ENCODE measurements around the gene IL4. TPM values are rescaled to one million over a fixed set of nuclear protein-coding genes. Genes with fewer than 3 reads are reported as not detected.

The IL4 gene
- total and polyA plus RNA-seq, 2 donors from 2014 or later, result not detected

DNA sequence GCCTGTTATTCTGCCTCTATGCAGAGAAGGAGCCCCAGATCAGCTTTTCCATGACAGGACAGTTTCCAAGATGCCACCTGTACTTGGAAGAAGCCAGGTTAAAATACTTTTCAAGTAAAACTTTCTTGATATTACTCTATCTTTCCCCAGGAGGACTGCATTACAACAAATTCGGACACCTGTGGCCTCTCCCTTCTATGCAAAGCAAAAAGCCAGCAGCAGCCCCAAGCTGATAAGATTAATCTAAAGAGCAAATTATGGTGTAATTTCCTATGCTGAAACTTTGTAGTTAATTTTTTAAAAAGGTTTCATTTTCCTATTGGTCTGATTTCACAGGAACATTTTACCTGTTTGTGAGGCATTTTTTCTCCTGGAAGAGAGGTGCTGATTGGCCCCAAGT, 301 bp upstream of the IL4 start:
- no peak for FAIRE-seq
- H3K27ac ChIP-seq (ENCODE audit: low read depth in 2 of 2, low read length in 2 of 2), result no peak overlapping the region

DNA sequence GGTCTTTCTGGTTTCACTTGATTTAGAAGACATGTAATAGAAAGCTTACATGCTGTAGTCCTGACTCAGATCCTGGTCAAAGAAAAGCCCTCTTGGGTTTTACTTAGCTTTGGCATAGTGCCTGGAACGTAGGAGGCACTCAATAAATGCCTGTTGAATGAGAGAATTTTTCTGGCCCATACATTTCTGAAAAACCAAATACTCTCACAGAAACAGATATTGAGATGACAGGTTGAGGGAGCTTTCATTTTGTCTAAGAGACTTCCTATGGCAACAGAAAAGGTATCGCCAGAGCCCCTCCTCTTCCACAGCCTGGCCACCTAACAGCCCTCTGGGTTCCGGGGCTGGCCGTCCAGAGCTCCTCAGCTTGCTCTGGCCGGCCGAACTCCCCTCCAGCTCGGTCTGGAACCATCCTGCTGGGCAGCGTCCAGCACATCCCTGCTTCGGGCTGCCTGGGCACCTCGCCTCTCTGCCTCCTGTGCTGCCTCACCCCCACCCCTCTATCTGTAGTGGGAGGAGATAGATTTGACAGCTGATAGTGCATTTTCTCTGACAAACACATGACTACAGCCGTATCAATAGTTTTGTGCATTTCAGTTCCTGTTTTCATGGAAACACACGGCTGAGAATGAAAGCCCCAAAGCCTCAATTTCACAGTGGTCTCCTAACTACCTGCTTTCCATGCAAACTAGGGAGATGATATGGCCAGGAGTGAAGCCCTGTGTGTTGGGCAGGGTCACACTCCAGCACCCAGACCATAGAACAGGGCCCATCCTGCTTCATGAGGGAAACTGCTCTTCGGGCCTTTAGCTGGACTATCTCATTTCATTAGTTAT, 1.1 kb downstream of the IL4 start:
- intact Hi-C loops (cut with DNase I), result no loop called here
- DNase-seq (no peak), FAIRE-seq (no peak)
- TF ChIP-seq, protein P1, sequence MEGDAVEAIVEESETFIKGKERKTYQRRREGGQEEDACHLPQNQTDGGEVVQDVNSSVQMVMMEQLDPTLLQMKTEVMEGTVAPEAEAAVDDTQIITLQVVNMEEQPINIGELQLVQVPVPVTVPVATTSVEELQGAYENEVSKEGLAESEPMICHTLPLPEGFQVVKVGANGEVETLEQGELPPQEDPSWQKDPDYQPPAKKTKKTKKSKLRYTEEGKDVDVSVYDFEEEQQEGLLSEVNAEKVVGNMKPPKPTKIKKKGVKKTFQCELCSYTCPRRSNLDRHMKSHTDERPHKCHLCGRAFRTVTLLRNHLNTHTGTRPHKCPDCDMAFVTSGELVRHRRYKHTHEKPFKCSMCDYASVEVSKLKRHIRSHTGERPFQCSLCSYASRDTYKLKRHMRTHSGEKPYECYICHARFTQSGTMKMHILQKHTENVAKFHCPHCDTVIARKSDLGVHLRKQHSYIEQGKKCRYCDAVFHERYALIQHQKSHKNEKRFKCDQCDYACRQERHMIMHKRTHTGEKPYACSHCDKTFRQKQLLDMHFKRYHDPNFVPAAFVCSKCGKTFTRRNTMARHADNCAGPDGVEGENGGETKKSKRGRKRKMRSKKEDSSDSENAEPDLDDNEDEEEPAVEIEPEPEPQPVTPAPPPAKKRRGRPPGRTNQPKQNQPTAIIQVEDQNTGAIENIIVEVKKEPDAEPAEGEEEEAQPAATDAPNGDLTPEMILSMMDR (IDR thresholded peaks at IDR 0.05; ENCODE audit: borderline replicate concordance, extremely low read depth, insufficient read depth), result no peak
- Histone ChIP-seq H3K9ac (ENCODE audit: low read length in 3 of 3) (no peak overlapping the region), H3K36me3 (ENCODE audit: control insufficient read depth in 2 of 3, insufficient read depth in 3 of 3, low read length in 3 of 3) (no peaks in the 10 kb centered on the region), H3K9me3 (ENCODE audit: control insufficient read depth in 2 of 3, insufficient read depth in 1 of 3, low read length in 3 of 3) (no peaks in the 10 kb centered on the region), H3K27ac (ENCODE audit: low read depth in 2 of 2, low read length in 2 of 2) (no peak overlapping the region), H3K4me1 (ENCODE audit: control insufficient read depth in 2 of 3, insufficient read depth in 2 of 3, low read depth in 1 of 3, low read length in 3 of 3) (no peaks in the 10 kb centered on the region), H3K27me3 (ENCODE audit: control insufficient read depth, insufficient read depth, low read length) (no peaks in the 10 kb centered on the region), H3K4me3 (ENCODE audit: low read length in 3 of 3) (no peak overlapping the region)

More for the DNA sequence above, 301 bp upstream of the IL4 start:
- Histone ChIP-seq H3K4me1 (ENCODE audit: control insufficient read depth in 2 of 3, insufficient read depth in 2 of 3, low read depth in 1 of 3, low read length in 3 of 3) (no peaks in the 10 kb centered on the region), H3K9me3 (ENCODE audit: control insufficient read depth in 2 of 3, insufficient read depth in 1 of 3, low read length in 3 of 3) (no peaks in the 10 kb centered on the region), H3K27me3 (ENCODE audit: control insufficient read depth, insufficient read depth, low read length) (no peaks in the 10 kb centered on the region), H3K4me3 (ENCODE audit: low read length in 3 of 3) (no peak overlapping the region), H3K9ac (ENCODE audit: low read length in 3 of 3) (no peak overlapping the region), H3K36me3 (ENCODE audit: control insufficient read depth in 2 of 3, insufficient read depth in 3 of 3, low read length in 3 of 3) (no peaks in the 10 kb centered on the region)
- intact Hi-C loops (cut with DNase I), result no loop called here
- DNase-seq, result no peak
- TF ChIP-seq, protein P1 (IDR thresholded peaks at IDR 0.05; ENCODE audit: borderline replicate concordance, extremely low read depth, insufficient read depth), result no peak

DNA sequence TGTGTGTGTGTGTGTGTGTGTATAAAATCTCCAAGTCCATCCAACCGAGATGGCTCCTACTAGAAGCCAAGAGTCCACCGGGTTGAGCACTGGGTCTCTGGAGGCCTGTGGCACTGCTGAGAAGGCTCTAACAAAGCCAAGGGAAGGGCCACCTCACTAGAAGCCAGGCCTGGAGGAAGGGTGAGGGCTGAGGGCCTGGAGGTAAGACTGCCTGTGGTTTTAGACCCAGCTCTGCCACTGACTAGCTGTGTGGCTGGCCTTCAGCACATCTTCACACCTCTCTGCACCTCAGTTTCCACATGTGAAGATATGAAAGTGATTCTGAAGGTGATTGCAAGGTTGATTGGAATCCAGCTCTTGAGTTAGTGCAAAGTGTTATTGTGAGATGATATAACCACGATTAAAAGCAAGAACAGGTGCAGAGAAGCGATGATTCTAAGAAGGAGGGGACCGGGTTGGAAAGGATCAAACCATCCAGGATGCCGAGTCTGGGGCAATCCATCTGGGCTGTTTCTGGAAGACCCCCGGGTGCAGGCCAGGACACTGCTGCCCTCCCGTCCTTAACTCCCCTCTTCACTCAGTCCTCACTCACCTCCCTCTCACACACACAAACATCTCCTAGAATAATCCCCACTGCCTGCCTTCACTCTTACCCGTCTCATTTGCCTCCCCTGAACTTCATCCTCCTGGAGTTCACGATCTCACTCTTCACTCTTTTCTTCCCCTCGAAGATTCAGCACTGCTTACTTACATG, 2.3 kb downstream of the IL4 start:
- DNase-seq, result no peak
- Histone ChIP-seq H3K27ac (ENCODE audit: low read depth in 2 of 2, low read length in 2 of 2) (no peak overlapping the region), H3K27me3 (ENCODE audit: control insufficient read depth, insufficient read depth, low read length) (no peaks in the 10 kb centered on the region), H3K4me1 (ENCODE audit: control insufficient read depth in 2 of 3, insufficient read depth in 2 of 3, low read depth in 1 of 3, low read length in 3 of 3) (no peaks in the 10 kb centered on the region), H3K4me3 (ENCODE audit: low read length in 3 of 3) (no peak overlapping the region), H3K36me3 (ENCODE audit: control insufficient read depth in 2 of 3, insufficient read depth in 3 of 3, low read length in 3 of 3) (no peaks in the 10 kb centered on the region), H3K9ac (ENCODE audit: low read length in 3 of 3) (no peak overlapping the region), H3K9me3 (ENCODE audit: control insufficient read depth in 2 of 3, insufficient read depth in 1 of 3, low read length in 3 of 3) (no peaks in the 10 kb centered on the region)
- no peak for FAIRE-seq
- TF ChIP-seq, protein P1 (IDR thresholded peaks at IDR 0.05; ENCODE audit: borderline replicate concordance, extremely low read depth, insufficient read depth), result no peak
- intact Hi-C loops (cut with DNase I), result no loop called here
